MCF 10A (cell line): ENCODE results near the gene EMB. TPM values are rescaled to one million over a fixed set of nuclear protein-coding genes. Genes with fewer than 3 reads are reported as not detected.
"Not testable (repeated sequence)": the region's sequence is repeated elsewhere in the genome, so short reads cannot be mapped to it uniquely, and the experiment has no call there.

Experiments
- BruUV-seq: library from RNA; stranded (reverse); fragments of 400-500 nt; replicated peaks from 2 replicates; lab custom pipeline; 2021; lab: Mats Ljungman, UMichigan
- CTCF ChIA-PET: fragments of 300-600 bp; sonication (Branson Sonifier 250); formaldehyde crosslinking; extraction: SDS; loops from one replicate; lab custom pipeline; 2021; ENCODE audit warnings: antibody characterized with exemption, inconsistent platforms; lab: Yijun Ruan, JAX
- POLR2A ChIA-PET: fragments of 300-600, 350-650 bp; sonication (Branson Sonifier 250); formaldehyde crosslinking; extraction: SDS; loops from one replicate; lab custom pipeline; 2020; ENCODE audit warnings: antibody characterized with exemption, inconsistent platforms; lab: Yijun Ruan, JAX
- DNase-seq: peaks from one replicate; pipeline ENCODE4 v3.0.0-alpha.2; 2018; ENCODE audit not compliant: unreplicated experiment
- H3K27ac Mint-ChIP-seq: one replicate; pipeline ENCODE4 v1.8.0; 2022; ENCODE audit warnings: mild to moderate bottlenecking, low read depth, mixed read lengths; ENCODE audit not compliant: unreplicated experiment
- H3K27me3 Mint-ChIP-seq: one replicate; pipeline ENCODE4 v1.8.0; 2022; ENCODE audit warnings: mixed read lengths; ENCODE audit not compliant: insufficient read depth, unreplicated experiment
- H3K36me3 Mint-ChIP-seq: one replicate; pipeline ENCODE4 v1.8.0; 2022; ENCODE audit warnings: mild to moderate bottlenecking, moderate library complexity, mixed read lengths; ENCODE audit not compliant: insufficient read depth, unreplicated experiment
- H3K4me1 Mint-ChIP-seq: one replicate; pipeline ENCODE4 v1.8.0; 2022; ENCODE audit warnings: mixed read lengths; ENCODE audit not compliant: insufficient read depth, unreplicated experiment
- H3K4me3 Mint-ChIP-seq: one replicate; pipeline ENCODE4 v1.8.0; 2022; ENCODE audit warnings: mild to moderate bottlenecking, moderate library complexity, mixed read lengths; ENCODE audit not compliant: unreplicated experiment
- H3K9me3 Mint-ChIP-seq: one replicate; pipeline ENCODE4 v1.8.0; 2022; ENCODE audit warnings: mixed read lengths; ENCODE audit not compliant: unreplicated experiment
- intact Hi-C: fragments of 100-400 bp; cut with micrococcal nuclease; formaldehyde crosslinking; loops from 2 replicates; pipeline ENCODE4 v1.14.1; 2022
- total RNA-seq: library from RNA; stranded (reverse); gene quantifications from 2 replicates; pipeline ENCODE4 v1.2.3, GENCODE V29; 2022
- TF ChIP-seq, protein P1 (sequence below): fragments of 200-600 bp; IDR thresholded peaks from one replicate; pipeline ENCODE4 v1.8.0; 2022; ENCODE audit warnings: antibody characterized with exemption, mild to moderate bottlenecking; ENCODE audit not compliant: unreplicated experiment

The EMB gene
- total RNA-seq, 1 experiment from 2014 or later, result 27.7 TPM

DNA sequence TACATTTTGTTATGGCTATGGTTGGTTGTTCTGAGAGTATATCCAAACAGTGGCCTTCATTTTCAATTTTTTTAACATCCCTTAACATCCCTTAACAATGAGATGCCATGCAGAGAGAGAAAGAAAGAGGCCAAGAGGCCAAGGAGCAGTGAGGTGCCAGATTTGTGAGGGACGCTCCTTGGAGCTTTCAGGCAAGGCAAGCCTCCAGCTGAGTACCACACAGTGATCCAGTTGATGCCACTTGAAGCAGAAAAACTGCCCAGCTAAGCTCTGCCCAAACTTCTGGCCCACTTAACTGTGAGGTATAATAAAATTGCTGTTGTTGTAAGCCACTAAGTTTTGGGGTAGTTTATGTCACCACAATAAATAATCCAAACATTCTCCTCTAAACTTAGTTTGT, 22.6 kb upstream of the EMB start:
- ChIA-PET POLR2A (no interaction called here), CTCF (interaction anchor here (1.7 kb wide), 1 partner anchor 11 kb away, joined by 4 read pairs; no protein-coding TSS in a partner anchor)
- intact Hi-C loops, result no loop called here
- no peak overlapping the region for H3K4me3 Mint-ChIP-seq
- H3K27ac Mint-ChIP-seq, result no peak overlapping the region
- BruUV-seq, result no TSS peak
- H3K27me3 Mint-ChIP-seq, result no peaks in the 10 kb centered on the region
- DNase-seq, result no peak
- peaks cover 10% of the 10 kb centered on the region for H3K9me3 Mint-ChIP-seq
- H3K36me3 Mint-ChIP-seq, result no peaks in the 10 kb centered on the region
- TF ChIP-seq, protein P1, sequence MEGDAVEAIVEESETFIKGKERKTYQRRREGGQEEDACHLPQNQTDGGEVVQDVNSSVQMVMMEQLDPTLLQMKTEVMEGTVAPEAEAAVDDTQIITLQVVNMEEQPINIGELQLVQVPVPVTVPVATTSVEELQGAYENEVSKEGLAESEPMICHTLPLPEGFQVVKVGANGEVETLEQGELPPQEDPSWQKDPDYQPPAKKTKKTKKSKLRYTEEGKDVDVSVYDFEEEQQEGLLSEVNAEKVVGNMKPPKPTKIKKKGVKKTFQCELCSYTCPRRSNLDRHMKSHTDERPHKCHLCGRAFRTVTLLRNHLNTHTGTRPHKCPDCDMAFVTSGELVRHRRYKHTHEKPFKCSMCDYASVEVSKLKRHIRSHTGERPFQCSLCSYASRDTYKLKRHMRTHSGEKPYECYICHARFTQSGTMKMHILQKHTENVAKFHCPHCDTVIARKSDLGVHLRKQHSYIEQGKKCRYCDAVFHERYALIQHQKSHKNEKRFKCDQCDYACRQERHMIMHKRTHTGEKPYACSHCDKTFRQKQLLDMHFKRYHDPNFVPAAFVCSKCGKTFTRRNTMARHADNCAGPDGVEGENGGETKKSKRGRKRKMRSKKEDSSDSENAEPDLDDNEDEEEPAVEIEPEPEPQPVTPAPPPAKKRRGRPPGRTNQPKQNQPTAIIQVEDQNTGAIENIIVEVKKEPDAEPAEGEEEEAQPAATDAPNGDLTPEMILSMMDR, result no peak
- H3K4me1 Mint-ChIP-seq, result peaks cover 5% of the 10 kb centered on the region

DNA sequence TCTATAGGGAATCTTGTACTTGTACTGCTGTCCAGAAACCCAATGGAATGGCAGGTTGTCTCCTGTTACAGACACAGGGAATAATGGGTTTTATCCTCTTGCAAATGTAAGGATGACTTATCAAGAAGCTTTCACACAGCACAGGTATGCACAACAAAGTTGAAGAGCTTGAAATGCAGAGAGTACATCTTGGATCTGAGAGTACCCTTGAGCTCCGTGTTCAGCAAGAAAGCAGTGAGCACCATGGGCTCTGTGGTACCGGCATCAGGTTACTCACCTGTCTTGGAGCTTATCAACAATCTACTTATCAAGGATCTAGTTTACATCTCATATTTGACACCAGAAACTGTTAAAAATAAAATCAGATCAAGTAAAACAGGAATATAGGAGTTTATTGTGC, 22.0 kb upstream of the EMB start:
- intact Hi-C loops, result no loop called here
- TF ChIP-seq, protein P1, result no peak
- peaks cover 4% of the 10 kb centered on the region for H3K9me3 Mint-ChIP-seq
- no peak overlapping the region for H3K4me3 Mint-ChIP-seq
- DNase-seq, result no peak
- no peak overlapping the region for H3K27ac Mint-ChIP-seq
- CTCF ChIA-PET, result interaction anchor here (1.7 kb wide), 1 partner anchor 11 kb away, joined by 4 read pairs; no protein-coding TSS in a partner anchor
- no peaks in the 10 kb centered on the region for H3K27me3 Mint-ChIP-seq
- no peaks in the 10 kb centered on the region for H3K36me3 Mint-ChIP-seq
- POLR2A ChIA-PET, result no interaction called here
- no TSS peak for BruUV-seq
- peaks cover 5% of the 10 kb centered on the region for H3K4me1 Mint-ChIP-seq

DNA sequence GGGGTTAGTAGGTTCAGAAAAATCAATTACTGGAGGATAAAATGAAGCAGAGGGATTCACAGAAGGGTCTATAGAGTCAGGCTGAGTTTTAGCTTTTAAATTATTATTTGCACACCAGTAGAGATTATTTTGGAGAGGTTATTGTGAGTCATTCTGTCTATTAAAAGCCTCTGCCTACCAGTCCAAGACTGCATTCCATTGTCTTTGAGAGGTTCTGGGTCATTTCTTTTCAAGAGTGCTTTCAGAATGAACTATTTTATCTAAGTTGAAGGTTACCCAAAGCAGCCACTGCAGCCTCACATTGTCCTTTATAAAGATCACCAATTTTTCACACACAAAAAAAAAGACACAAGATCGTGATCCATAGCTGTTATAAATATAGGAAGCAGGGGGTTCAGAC, 21.5 kb upstream of the EMB start:
- H3K36me3 Mint-ChIP-seq, H3K4me1 Mint-ChIP-seq, H3K27me3 Mint-ChIP-seq, H3K27ac Mint-ChIP-seq, H3K9me3 Mint-ChIP-seq, intact Hi-C loops, DNase-seq, H3K4me3 Mint-ChIP-seq, POLR2A ChIA-PET, BruUV-seq: not testable (repeated sequence)
- CTCF ChIA-PET, result interaction anchor here (0.7 to 1.7 kb wide), 2 partner anchors 10 to 18 kb away, joined by 4 read pairs; no protein-coding TSS in a partner anchor

DNA sequence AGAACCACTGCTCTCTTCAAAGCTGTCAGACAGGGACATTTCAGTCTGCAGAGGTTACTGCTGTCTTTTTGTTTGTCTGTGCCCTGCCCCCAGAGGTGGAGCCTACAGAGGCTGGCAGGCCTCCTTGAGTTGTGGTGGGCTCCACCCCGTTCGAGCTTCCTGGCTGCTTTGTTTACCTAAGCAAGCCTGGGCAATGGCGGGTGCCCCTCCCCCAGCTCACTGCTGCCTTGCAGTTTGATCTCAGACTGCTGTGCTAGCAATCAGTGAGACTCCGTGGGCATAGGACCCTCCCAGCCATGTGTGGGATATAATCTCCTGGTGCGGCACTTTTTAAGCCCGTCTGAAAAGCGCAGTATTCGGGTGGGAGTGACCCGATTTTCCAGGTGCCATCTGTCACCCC, 17.3 kb upstream of the EMB start:
- H3K27me3 Mint-ChIP-seq, H3K36me3 Mint-ChIP-seq, BruUV-seq, H3K4me3 Mint-ChIP-seq, intact Hi-C loops, H3K4me1 Mint-ChIP-seq, POLR2A ChIA-PET: not testable (repeated sequence)
- peak; percentile 46 for DNase-seq
- CTCF ChIA-PET, result interaction anchor here (0.6 kb wide), 2 partner anchors 30 to 42 kb away, joined by 3 read pairs; no protein-coding TSS in a partner anchor
- peaks cover 22% of the 10 kb centered on the region for H3K9me3 Mint-ChIP-seq
- peak overlapping the region; percentile 24 for H3K27ac Mint-ChIP-seq

DNA sequence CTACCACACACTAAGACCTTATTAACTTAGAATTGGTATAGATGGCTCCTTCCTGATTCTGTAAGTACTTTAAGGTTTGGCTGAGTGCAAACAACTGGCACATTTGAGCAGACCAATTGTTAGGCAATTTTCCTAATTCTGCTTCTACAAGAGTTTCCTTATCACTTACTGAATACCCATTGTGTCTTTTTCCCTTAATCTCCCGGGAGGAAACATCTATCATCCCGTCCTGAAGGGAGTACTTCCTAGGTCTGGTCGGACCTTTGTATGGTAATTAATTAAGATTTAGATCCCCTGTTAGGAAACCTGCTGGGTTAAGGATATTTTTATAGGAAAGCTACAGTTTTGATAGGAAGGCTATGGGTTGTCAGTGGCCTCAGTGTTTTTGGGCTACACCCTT, 8.2 kb upstream of the EMB start:
- H3K36me3 Mint-ChIP-seq, H3K27ac Mint-ChIP-seq, intact Hi-C loops, BruUV-seq, H3K4me3 Mint-ChIP-seq, H3K4me1 Mint-ChIP-seq, H3K27me3 Mint-ChIP-seq, CTCF ChIA-PET, DNase-seq, H3K9me3 Mint-ChIP-seq, POLR2A ChIA-PET: not testable (repeated sequence)
